ENCODE measurements around the gene SEC14L6.

SEC14L6 gene

GRCh38 chr22:30491381-30491780 is 55.2 kb downstream of the SEC14L6 start:
- DNase-seq: no peak

DNA sequence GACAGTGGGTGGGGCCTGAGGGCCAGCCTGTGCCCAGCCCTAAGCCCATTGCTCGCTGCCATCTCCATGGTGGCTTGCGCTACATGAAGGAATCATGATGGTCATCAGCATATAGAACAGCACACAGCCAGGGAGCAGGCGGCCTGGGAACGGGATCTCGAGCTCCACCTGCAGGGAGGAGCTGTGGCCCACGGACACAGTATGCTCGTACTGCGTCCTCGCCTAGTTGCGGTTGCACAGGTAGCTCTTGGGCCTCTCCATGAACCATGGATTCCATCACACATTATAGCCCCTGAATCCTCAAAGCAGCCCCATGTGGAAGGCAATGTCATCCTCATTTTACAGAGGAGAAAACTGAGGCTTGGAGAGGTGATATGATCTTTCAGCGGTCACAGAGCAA is 56.1 kb downstream of the SEC14L6 start:
- no peak for DNase-seq

DNA sequence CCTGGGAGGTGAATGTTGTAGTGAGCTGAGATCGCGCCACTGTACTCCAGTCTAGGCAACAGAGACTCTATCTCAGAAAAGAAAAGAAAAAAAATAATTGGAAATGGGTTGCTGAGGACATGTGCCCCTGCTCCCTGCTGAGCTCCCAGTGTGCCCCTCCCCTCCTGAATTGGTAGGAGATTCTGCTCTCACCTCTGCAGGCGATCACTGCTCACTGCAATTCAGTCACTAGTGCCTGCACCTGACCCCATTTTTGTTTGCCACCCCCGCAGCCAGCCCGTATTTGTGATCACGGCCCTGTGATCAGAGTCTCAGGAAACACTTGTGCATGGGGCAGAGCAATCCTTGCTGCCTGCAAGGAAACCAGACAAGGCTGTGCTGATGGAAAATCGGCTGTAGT is 58.4 kb downstream of the SEC14L6 start:
- DNase-seq: no peak

DNA sequence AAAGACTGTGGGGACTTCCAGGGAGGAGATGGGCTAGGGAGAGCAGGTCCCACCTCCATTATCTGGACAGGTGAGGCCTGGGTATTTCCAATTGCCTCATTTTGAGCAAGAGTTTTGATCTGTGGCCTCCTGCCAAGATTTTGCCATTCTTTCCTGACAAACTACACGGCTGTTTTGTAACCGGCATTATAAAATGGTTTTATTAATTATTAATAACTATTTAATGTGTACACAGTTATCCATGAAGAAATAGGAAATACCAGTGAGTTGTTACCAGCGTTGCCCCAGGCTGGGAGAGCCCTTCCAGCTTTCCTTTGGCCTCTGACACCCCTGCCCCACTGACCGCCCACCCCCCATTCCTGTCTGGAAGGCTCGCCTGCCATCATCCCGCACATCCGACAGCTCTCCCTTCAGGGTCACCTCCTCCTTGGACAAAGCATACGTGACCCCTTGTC is 59.9 kb downstream of the SEC14L6 start:
- no peak for DNase-seq

- no peak for DNase-seq
Observed at GRCh38 chr22:30486118-30486517, 60.4 kb downstream of the SEC14L6 start.

- peak; percentile 61 for DNase-seq
Observed at GRCh38 chr22:30485362-30485988, 61.1 kb downstream of the SEC14L6 start.

DNA sequence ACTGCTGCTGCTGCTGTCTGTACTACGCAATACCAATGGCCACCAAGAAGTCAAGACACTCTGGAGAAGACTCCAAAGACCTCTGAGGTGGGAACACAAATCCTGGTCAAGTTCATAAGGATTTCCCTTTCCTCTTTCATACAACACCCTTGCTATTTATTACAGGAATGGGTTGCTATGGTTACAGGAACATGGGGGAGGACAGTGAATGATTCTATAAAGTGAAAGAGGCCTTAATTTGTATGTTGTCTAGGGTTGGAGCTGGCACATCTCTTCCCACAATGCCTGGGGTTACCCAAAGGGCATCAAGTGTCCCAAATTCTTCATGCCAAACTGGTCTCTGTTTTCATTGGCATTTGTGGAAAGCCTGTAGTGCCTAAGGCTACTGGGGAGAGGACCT is 63.4 kb downstream of the SEC14L6 start:
- no peak for DNase-seq

DNA sequence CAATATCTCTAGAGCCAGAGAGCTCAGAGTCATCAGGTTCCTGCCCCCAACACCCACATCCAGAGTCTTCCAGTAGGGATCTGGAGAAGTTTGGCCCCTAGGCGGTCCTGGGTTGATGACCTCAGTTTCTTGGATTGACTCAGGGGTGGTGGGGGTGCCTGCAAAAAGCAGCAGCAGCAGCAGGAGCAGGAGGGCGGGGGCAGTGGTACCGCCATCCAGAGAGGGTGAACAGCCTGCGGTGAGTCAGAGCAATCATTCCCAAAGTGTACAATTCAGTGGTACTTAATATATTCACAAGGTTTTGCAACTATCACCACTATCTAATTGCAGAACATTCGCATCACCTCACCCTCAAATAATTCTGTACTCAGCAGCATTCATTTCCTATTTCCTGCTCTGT is 64.8 kb downstream of the SEC14L6 start:
- no peak for DNase-seq

DNA sequence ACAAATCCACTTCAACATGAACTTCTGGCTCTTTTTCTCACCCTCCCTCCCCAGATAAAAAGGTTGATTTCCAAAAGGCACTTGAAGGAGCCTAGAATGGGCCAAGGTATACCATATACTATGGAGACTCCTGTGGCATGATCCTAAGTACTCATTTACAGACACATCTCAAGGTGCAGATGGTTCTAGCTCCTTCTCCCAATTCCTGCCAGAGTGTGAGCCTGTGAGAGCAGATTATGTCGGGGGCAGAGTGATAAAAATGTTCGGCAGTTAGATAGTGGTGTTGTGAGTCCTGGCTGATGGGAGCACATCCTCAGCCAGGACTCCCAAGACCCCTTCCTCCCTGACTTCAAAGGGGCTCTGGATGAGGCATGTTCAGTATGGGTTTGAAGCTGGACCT is 66.6 kb downstream of the SEC14L6 start:
- no peak for DNase-seq

DNA sequence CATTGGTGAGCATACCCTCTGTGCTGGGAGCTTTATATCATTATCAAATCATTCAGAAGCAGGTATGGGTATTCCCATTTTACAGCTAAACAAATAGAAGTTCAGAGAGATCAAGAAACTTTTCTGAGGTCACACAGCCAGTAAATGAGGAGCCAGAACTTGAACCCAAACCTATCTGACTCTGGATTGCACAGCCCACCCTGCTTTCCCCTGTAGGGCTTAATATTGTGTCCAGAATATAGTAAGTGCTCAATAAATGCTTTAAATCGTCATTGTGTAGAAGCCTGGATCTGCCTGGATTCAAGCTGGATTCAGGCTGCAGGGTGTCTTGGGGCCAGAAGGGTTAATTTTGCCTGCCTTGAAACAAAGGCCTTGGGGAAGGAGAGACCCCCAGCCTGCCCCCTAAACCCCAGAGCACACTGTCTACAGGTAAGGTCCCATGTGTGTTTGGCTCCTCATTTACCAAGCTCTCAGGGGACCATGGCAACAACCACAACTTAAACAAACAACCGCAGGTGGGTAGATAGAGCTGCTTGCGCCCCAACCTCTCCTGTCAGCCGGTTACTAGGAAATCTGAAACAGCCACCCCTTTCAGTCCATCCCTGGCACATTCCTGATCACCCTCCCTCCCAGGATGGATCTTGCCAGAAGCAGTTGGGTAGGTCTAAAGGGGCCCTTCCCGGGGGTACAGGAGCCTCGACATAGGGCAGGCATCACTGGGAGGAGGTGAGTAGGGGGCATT is 71.7 kb downstream of the SEC14L6 start:
- no peak for DNase-seq

DNA sequence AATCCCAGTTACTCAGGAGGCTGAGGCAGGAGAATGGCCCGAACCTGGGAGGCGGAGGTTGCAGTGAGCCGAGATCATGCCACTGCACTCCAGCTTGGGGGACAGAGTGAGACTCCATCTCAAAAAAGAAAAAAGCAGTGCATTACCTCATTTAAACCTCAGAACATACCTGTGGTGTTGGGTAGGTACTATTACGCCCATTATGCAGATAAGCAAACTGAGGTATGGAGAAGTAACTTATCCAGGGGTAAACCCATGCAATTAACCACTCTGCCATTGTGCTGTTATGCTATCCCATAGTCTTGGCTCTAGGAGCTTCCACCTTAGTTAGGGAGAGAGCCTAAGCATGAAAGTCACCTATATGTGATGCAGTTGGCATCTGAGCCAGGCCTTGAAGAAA is 72.4 kb downstream of the SEC14L6 start:
- no peak for DNase-seq

GRCh38 chr22:30472994-30473720 is 73.4 kb downstream of the SEC14L6 start:
- DNase-seq: no peak

All from right forelimb (tissue), 1 donor.